ENCODE results near the gene PURB.
A peak's percentile ranks its signal among the peaks of the same experiment; 100 is the strongest.

Gene PURB

DNA sequence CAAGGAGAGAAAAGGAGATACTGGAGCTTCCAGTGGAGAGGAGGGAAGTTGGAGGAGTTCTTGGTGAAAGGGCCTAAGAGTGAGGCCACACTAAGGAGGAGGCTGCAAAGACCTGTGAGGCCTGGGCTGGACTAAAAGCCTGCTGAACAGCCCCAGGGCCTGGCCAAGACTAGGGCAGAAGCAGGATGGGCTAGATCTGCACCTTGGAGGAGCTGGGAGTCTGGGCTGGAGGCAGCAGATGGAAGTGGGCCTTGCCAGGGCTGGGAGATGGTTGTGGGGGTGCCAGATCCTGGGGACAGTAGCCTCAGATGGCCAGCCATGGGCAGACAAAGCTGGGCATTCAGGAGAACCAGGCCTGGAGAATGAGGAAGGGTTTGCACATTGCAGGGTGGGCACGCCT lies 6.5 kb upstream of the PURB start:
- TF ChIP-seq, protein P1, sequence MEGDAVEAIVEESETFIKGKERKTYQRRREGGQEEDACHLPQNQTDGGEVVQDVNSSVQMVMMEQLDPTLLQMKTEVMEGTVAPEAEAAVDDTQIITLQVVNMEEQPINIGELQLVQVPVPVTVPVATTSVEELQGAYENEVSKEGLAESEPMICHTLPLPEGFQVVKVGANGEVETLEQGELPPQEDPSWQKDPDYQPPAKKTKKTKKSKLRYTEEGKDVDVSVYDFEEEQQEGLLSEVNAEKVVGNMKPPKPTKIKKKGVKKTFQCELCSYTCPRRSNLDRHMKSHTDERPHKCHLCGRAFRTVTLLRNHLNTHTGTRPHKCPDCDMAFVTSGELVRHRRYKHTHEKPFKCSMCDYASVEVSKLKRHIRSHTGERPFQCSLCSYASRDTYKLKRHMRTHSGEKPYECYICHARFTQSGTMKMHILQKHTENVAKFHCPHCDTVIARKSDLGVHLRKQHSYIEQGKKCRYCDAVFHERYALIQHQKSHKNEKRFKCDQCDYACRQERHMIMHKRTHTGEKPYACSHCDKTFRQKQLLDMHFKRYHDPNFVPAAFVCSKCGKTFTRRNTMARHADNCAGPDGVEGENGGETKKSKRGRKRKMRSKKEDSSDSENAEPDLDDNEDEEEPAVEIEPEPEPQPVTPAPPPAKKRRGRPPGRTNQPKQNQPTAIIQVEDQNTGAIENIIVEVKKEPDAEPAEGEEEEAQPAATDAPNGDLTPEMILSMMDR (conservative IDR thresholded peaks at IDR 0.05; ENCODE audit: low read depth, low read length): no peak
- H3K4me3 ChIP-seq (ENCODE audit: low read length): no peak overlapping the region
- DNase-seq (ENCODE audit: low read depth): no peak

DNA sequence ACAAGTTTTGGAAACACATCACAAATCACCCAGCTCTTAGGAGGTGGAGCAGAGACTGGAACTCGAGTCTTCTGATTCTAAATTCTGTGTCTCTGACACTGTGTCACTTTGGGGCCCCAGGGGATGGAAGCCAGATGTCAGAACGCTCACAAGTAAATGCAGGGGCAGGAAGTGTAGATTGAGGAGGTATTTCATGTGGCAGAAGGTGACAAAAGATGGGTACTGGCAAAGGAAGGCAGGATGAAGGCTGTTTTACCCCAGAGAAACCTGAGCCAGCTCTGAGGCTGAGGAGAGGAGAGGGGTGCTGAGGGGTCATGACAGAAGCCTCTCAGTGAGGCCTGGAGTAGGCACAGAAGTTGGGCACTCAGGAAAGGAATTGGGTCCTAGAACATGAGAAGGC lies 6.0 kb upstream of the PURB start:
- no peak overlapping the region for H3K4me3 ChIP-seq (ENCODE audit: low read length)
- TF ChIP-seq, protein P1 (conservative IDR thresholded peaks at IDR 0.05; ENCODE audit: low read depth, low read length): no peak
- no peak for DNase-seq (ENCODE audit: low read depth)

DNA sequence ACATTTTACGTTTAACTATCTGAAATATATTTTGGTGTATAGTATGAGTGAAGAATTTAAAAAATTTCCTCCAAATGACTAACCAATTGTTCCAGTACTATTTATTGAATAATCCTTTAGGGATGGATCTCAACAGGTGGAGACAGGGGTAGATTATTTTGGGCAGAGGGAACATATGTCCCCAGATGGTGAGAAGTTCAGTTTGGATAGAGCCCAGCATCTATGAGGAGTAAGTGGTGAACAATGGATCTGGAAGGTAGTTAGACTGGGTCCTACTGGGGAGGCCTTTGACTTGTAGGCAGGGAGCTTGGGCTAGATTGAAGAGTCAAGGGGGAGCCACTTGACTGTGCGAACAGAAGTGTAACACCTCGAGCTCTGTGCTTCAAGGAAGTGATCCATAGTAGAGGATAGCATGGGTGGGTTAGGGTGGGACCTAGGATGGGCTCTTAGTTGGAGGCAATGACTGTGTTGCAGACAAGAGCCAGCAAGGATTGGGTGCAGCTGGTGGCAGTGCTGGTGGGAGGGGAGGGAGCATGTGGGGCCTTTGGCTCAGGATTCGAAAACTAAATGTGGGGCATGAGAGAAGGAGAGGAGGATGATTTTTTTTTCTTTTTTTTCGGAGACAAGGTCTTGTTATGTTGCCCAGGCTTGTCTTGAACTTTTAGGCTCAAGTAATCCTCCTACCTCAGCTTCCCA lies 3.9 kb upstream of the PURB start:
- DNase-seq (ENCODE audit: low read depth): no peak
- no peak overlapping the region for H3K4me3 ChIP-seq (ENCODE audit: low read length)
- TF ChIP-seq, protein P1 (conservative IDR thresholded peaks at IDR 0.05; ENCODE audit: low read depth, low read length): no peak

DNA sequence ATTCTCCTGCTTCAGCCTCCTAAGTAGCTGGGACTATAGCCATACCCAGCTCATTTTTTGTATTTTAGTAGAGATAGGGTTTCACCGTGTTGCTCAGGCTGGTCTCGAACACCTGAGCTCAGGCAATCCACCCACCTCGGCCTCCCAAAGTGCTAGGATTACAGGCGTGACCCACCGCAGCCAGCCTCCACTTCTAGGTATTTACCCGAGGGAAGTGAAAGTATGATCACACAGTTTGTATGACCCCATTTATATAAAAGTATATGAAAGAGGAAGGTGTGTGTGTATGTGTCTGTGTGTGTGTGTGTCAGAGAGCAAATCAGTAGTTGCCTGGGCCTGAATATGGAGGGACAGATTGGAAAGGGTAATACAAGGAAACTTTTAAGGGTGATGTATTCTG lies 2.0 kb upstream of the PURB start:
- TF ChIP-seq, protein P1 (conservative IDR thresholded peaks at IDR 0.05; ENCODE audit: low read depth, low read length): no peak
- no peak for DNase-seq (ENCODE audit: low read depth)
- no peak overlapping the region for H3K4me3 ChIP-seq (ENCODE audit: low read length)

DNA sequence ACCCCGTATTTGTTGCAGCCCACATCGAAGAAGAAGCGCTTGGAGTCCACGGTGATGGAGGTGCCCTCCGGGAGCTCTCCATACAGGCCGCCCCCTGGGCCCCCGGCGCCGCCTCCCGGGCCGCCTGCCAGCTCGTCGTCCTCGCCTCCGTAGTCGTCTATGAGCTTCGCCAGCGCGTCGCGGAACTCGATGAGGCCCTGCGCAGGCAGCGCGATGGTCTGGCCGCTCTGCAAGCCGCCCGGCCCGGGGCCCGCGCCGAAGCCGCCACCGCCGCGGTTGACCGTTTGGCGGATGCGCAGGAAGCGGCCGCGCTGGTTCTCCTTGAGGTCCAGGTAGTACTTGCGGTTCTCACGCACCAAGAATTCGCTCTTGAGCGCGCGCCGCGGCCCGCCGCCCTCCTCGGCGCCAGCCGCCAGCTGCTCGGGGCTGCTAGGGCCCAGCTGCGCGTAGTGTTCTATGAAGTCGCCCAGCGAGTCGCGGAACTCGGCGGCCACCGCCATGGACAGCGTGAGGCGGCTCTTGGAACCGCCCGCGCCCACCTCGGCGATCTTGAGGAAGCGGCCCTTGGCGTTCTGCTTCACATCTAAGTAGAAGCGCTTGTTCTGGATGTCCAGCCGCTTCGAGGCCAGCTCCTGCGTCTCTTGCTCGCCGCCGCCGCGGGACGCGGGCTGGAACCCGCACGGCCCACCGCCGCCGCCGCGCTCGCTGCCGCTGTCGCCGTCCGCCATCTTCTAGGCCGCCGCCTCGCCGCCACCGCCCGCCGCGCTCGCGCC lies 523 bp downstream of the PURB start:
- peak overlapping the region; percentile 77 for H3K4me3 ChIP-seq (ENCODE audit: low read length)
- no peak for DNase-seq (ENCODE audit: low read depth)
- TF ChIP-seq, protein P1 (conservative IDR thresholded peaks at IDR 0.05; ENCODE audit: low read depth, low read length): no peak

DNA sequence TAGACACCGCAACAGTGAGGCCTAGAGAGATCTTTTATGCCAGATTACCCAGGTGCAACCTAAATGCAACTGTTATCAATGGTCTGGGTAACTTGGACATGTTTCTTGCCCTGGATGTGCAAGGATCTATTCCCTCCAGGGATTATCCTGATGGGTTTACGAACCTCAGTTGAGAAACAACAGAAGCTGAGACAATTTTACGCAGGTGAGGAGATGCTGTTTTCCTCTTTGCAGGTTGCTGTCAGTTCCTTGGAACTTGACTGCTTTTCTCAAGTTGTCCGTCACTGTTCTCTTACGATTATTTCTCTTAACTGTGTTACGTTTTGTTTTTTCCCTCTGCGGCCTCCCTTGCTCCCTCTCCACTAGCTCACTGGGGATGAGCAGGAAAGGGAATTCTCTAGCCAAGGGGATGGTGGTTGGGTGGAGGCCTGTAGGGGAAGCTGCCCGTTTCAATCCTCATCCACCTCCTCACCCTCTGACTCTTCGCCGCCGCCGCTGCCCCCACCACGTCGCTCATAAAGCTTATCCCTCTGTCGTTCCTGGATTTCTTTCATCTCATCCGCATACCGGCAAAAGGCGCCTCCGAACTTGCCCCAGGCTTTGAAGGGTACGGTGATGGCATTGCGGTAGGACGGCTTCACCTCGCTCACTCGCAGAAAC lies 1.2 kb downstream of the PURB start:
- no peak for DNase-seq (ENCODE audit: low read depth)
- H3K4me3 ChIP-seq (ENCODE audit: low read length): peak overlapping the region; percentile 77
- TF ChIP-seq, protein P1 (conservative IDR thresholded peaks at IDR 0.05; ENCODE audit: low read depth, low read length): no peak

All from retinal pigment epithelial cell (primary cell).